SK-MEL-5 (cell line): ENCODE measurements around the gene SLC25A21. TPM values are rescaled to one million over a fixed set of nuclear protein-coding genes. Genes with fewer than 3 reads are reported as not detected.
"Not testable (repeated sequence)": the region's sequence is repeated elsewhere in the genome, so short reads cannot be mapped to it uniquely, and the experiment has no call there.

Experiments
- DNase-seq: peaks from one replicate; pipeline ENCODE4 v3.0.0-alpha.2; 2016; ENCODE audit warnings: low read depth, low spot score
- in situ Hi-C: cut with HindIII; loops from 2 replicates; pipeline ENCODE4 v1.10.0; 2016; ENCODE audit warnings: low sequenced_read_pairs, high pct_unique_total_duplicates, low pct_unique_long_range_greater_than_20kb
- total RNA-seq: library from RNA; depleted of rRNA; stranded (reverse); fragments of >200 nt; shearing (Covaris generic); gene quantifications from 2 replicates; pipeline ENCODE4 v1.2.3, GENCODE V29; 2014

SLC25A21 gene
- total RNA-seq, 1 experiment from 2014 or later = 1.8 TPM

DNA sequence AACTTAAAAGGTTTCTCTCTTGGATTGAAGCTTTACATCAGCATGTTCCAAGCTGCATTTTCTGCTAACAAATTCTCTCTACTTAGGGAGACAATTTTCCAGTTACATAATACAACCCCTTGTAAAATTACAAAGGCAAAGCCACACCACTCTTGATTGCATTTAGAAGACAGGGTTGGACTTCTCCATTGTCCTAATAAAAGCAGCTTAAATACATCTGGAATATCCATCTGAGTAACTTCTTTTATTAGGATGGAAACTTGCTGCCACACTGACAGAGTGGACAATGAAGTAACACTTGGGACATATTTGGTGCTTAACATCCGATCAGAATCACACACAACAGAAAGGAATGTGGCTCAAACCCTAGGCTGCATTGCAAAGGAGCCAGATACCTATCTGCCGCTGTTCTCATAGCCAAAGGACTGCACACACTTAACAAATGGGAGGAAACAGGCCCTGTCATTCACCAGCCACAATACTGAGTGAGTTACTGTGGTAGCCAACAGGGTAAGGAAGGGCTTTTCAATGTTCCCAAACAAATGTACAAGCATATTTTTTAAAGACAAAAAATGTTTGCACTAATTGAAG, 353.5 kb downstream of the SLC25A21 start:
- DNase-seq = no peak

DNA sequence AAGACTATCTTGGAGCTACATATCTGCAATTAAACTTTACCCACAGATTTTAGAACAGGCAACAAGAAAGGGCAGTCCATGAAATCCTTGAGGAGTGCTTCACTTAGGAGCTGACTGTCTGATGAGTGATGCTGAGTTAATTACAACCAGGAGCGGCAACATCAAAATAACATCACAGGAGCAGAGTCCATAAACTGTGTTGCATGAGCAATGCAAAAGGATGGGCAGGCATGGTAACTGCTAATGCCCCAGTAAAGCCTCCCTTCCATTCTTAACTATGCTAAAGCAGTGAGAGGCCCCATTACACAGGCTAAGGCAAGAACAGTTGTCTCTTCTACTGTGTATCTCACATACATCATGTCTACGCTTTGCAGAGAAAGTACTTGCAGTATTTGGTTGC, 354.2 kb downstream of the SLC25A21 start:
- in situ Hi-C loops = no loop called here
- DNase-seq = no peak

More for the DNA sequence above, 353.5 kb downstream of the SLC25A21 start:
- in situ Hi-C loops = no loop called here

DNA sequence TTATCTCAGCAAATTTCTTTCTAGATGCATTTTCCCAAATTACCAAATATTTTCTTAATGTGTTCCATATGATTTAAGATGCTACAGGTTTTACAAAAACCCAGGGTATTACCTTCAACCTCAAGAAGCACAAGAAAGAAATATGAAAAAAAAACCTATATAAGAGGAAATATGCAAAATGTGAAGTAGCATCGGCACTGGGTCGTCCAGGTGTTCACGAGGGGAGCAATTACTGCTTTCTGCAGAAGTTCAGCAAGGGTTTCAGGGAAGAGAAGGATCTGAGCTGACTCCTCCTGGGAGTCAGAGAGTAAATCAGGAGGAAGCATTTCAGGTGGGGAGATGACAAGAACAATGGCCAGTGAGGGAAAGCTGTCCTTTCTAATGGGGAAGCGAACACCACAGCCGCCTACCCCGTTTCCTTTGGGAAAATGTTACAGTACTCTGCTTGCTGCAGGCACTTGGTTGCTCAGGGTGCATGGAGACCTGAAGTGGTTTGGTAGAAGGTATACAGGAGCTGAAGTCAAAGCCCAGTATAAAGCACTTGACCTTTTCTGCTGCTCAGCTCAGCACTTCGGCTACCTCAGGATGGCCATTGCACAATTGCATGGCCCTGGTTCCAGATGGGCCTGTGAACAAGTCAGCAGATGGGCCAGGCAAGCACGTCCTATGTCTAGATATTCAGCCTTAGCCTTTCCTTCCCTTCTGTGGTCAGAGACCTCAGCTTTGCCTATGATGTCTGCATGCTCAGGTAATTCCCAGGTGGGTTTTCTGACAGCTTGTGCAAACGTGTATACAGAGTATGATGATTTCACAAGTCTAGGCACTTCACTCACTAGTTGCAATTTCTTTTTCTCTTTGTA, 355.1 kb downstream of the SLC25A21 start:
- in situ Hi-C loops = no loop called here
- DNase-seq = no peak

DNA sequence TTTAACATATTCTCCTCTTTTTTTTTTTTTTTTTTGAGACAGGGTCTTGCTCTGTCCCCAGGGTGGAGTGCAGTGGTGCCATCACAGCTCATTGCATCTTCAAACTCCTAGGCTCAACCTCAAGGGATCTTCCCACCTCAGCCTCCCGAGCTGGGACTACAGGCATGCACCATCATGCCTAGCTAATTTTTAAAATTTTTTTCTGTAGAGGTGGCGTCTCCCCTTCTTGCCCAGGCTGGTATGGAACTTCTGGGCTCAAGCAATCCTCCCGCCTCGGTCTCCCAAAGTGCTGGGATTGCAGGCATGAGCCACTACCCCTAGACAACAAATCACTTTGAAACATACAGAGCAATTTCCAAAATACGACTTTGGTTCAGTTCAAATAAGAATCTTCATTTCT, 355.9 kb downstream of the SLC25A21 start:
- no peak for DNase-seq
- in situ Hi-C loops = no loop called here

DNA sequence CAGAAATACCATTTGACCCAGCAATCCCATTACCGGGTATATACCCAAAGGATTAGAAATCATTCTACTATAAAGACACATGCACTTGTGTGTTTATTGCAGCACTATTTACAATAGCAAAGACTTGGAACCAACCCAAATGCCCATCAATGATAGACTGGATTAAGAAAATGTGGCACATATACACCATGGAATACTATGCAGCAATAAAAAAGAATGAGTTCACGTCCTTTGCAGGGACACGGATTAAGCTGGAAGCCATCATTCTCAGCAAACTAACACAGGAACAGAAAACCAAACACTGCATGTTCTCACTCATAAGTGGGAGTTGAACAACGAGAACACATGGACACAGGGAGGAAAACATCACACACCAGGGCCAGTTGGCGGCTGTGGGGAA, 357.6 kb downstream of the SLC25A21 start:
- DNase-seq, in situ Hi-C loops: not testable (repeated sequence)

DNA sequence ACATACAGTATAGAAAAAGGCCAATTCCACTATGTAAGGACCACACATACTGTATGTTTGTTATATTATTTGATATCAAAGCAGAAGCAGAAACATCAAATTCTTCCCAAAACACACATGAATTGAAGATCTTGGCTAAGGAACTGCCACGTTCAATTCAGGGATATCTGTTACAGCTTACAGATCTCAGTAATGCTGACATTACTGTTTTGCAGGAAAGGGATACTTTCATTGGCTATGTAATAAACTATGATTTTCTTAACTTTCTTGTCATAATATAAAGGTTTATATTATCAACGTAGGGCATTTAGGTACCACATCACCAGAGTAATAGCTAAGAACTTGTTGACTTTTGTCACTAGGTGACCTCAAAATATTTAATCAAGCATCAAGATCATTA, 362.2 kb downstream of the SLC25A21 start:
- no peak for DNase-seq
- in situ Hi-C loops = no loop called here

DNA sequence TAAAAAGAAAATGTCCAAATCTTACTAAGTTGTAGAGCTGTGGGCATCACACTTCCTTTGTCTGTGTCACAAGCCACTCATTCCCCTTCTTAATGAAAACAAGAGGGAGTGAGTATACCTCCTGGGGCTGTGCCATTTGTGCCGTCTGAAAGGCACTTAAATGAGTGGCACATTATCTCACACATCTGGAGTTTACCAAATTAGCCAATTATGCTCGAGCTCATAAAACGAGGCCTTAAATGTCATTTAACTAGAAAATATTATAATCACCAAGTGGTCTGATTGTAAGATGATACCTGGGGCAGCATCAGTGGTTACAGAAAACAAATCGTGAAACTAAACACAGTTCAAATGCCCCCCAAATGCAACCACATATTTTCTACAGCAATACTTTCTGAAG, 364.7 kb downstream of the SLC25A21 start:
- in situ Hi-C loops = no loop called here
- no peak for DNase-seq

DNA sequence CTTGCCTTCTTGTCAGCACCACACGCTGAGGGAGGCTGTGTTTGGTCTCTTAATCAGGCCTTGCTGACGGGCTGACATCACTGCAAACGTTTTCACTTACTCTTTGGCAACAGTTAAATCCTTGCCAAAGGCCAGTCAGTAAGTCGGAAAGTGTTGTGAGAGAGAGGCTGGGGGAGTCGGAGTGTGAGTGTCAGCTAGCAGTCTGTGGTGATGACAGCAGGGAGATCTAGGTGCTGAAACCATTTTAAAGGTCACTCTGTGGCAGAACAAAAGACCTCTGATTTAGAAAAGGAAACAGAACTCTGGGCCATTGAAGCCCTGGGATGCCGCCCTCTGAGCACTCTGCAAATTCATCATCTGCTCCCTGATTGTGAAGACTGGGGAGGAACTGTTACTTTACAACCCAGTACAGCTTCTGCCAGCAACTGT, 367.3 kb downstream of the SLC25A21 start:
- in situ Hi-C loops = no loop called here

DNA sequence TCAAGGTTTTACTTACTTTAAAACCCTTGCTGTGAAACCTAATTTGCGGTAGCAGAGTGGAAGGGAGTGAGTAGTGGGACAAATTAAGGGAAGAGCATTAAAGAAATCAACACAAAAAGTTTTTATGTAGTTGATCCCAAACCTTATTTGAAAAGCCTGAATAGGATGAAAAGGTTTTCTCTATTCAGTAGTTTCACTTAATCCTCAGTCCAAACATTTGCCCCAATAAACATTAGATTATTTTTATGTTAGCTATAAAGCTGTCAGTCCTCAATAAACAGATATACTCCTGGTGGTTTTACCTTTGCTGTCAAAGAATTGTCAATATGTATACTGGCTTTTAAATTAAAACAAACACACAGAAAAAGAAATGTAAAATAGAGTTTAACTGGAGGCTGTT, 374.8 kb downstream of the SLC25A21 start:
- in situ Hi-C loops = no loop called here
- no peak for DNase-seq

More for the DNA sequence above, 367.3 kb downstream of the SLC25A21 start:
- DNase-seq = peak; percentile 5

DNA sequence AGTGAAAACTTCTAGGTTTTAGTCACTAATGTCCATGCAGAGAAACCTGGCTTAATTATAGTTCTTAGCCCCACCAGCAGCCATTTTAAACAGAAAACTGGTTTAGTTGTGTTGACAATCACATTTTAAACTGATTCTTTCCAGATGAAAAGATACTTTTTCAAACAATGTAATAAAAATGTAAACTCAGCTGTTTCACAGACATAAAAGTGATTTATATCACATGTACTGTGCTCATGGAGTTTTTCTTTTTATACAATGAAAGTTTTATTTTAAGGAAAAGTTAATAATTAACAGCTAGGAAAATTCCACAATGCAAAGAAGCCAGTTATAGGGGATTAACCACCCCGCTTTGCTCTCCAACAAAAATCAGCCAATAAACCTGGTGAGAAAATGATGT, 381.0 kb downstream of the SLC25A21 start:
- in situ Hi-C loops = no loop called here
- DNase-seq = no peak

DNA sequence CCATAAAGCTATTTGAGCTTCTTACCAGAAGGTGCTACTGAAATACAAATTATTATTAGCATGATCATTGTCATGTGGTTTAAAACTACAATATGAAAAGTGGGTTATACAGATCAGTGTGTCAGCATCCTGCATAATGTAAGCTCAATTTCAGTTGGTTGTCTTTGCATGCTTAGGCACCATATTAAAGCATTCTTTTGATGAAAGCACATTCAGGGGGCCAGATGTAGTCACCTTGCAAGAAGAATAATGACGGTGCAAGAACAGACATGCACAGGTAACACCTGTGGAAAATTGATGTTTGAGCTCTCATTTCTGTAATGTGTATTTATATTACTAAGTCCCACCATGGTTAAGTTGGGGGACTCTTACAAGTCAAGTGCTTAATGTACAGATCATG, 386.9 kb downstream of the SLC25A21 start:
- in situ Hi-C loops = no loop called here
- DNase-seq = no peak

DNA sequence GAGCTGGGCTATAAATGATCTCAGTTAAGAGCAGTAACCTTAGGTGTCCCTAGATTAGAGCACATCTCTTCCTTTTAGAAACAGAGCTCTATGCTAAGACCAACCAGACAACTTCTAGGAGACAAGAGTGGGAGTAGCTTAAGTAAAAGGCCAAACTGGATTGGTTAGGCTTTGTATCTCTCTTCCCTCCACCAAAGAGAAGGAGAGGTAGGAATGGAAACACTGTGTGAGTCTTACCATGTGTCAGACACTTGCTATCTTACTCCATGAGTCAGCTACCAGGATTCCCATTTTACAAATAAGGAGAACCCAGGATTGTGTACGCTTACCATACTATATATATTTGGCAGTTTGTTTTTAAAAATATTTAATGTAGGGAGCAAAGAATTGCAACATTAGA, 387.9 kb downstream of the SLC25A21 start:
- in situ Hi-C loops = no loop called here
- DNase-seq = no peak

DNA sequence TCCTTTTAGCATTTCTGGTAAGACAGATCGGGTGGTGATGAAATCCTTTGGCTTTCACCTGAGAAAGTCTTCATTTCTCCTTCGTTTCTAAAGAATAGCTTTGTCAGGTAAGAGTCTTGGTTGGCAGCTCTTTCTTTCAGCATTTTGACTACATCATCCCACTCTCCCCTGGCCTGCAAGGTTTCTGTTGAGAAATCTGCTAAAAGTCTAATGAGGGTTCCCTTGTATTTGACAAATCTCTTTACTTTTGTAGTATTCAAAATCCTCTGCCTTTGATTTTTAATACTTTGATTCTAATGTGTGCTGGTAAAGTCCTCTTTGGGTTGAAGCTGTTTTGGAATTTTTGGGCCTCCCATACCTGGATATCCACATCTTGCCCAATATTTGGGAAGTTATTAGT, 390.5 kb downstream of the SLC25A21 start:
- no peak for DNase-seq
- in situ Hi-C loops = no loop called here

DNA sequence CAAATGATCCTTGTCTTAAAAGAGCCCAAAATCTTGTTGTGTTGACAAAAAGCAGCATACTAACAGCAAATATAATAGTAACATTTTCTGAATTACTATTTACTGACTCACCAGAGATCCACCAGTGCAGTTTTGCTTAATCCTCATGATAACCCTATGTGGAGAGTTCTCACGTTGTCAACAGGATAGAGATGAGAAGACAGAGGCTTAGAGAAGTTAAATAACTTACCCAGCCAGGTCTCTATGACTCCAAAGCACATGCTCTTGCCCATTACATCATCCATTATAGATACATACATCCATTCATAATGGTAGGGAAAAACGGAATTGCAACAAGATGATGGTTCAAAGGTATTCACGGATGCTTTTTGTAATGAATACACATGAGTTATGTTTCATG, 398.8 kb downstream of the SLC25A21 start:
- in situ Hi-C loops = no loop called here
- DNase-seq = no peak

DNA sequence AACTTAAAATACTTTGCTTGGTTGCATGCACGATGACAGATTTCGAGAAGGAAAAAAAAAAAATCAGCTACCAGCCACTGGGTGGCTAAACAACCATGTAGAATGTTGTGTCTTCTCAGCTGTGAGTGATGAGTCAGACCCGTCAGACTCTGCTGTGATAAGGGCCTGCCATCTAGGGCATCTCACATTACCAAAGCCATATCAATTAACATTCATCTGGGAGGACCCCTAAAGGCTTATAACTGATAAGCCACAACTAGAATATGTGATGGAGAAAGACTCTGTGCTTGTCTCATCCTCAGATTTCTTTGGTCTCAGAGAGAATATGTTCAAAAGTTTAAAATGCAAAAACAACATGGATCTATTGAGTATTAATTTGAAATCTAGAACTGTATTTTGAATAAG, 399.3 kb downstream of the SLC25A21 start:
- peak; percentile 56 for DNase-seq
- in situ Hi-C loops = no loop called here

DNA sequence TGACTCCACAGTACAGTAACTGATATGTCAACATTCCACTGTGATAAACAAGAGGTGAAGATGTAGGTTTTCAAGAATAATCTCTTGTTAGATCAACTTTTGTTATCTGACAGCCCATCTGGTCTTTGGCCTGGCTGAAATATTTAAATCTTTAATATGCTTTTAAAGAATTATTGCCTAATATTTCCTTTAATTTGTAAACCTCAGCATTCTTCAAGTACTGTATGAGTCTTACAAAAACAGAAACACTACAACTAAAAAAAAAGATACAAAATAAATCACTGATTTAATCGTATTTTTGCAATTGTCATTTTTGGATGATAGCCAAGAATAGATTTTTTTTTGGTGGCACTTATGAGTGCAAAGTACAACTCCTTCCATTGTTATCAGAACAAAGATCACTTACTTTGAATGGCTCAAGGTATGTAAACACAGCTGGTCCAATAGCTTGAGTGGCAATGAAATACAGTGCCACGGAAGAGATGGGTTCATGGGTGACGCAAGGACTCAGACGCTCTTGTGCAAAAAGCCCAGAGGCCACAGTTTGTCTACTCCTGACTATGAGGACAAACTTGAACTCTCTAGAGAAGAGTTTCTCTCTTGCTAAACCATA, 401.3 kb downstream of the SLC25A21 start:
- DNase-seq = no peak
- in situ Hi-C loops = no loop called here

DNA sequence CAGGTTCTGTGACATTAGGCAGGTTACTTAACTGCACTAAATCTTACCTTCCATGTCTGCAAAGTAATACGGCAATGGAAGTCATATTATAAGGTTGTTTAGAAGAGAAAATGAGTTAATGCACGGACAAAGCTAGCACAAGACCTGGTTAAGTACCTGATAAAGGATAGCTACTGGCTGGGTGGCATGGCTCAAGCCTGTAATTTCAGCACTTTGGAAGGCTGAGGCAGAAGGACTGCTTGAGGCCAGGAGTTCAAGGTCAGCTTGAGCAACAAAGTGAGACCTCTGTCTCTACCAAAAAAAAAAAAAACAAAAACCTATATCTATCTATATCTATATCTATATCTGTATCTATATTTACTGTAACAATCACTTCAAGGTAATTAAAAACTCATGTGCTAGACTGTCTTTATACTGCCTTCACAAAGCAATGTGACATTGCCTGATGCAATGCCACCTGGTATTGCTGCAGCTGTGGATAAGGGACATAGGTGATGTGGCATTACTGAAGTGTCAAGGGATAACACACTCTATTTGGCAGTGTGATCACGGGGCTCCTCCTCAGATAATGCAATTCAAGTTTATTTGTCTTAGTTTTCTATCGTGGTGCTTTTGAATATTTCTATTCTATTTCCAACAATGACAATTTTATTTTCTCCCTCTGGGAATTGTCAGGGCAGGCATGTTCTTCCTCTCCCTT, 403.6 kb downstream of the SLC25A21 start:
- no peak for DNase-seq
- in situ Hi-C loops = no loop called here

DNA sequence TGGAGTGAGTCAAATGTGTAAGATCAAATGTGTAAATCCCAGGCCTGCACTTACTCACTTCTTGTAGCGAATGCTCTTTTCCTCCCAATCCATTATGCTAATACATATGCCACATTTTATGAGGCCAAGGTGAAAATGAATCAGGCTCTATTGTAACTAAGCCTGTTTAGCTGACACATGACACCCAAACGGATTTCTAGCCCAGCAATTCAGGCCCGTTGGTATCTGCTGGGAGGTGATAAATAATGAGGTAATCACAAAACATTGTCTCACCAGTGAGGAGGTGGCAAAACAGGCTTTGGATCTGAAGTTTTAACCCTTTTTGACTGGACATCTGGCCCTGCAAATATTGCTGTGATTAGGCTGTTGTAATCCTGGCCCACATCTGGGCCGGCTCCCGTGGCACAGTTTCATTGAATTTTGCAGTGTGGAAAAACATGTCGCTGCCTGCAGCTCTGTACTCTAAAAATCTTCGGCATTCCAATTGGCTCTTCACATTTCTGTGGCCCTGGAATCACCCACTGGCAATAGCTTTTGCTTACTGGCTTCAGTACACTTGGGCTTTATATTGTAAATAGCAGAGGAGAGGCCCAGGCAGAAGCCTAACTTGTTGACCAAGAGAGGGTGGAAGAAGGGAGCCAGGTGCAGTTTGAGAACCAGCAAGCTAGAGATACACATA, 404.7 kb downstream of the SLC25A21 start:
- in situ Hi-C loops = no loop called here
- DNase-seq = no peak
